Measurements from ENCODE around the gene LBX2.
"Not testable (repeated sequence)": the region's sequence is repeated elsewhere in the genome, so short reads cannot be mapped to it uniquely, and the experiment has no call there.

LBX2 gene

GRCh38 chr2:74503506-74504475, 4.4 kb upstream of the LBX2 start:
- no peak for DNase-seq

- DNase-seq, result peak; percentile 71 to 76
Measured at GRCh38 chr2:74502720-74503505, 3.5 kb upstream of the LBX2 start.

- DNase-seq, result no peak
Measured at GRCh38 chr2:74502147-74502719, 2.8 kb upstream of the LBX2 start.

GRCh38 chr2:74501335-74502071, 2.1 kb upstream of the LBX2 start:
- no peak for DNase-seq

GRCh38 chr2:74500578-74500946, 1.2 kb upstream of the LBX2 start:
- DNase-seq, result no peak

- DNase-seq, result no peak
Measured at GRCh38 chr2:74499940-74500577, 656 bp upstream of the LBX2 start.

- peak; percentile 63 to 68 for DNase-seq
Measured at GRCh38 chr2:74498500-74499266, 720 bp downstream of the LBX2 start.

- peak in 1 of 2 experiments; percentile 63 for DNase-seq
Measured at GRCh38 chr2:74497777-74498499, 1.5 kb downstream of the LBX2 start.

- no peak for DNase-seq
Measured at GRCh38 chr2:74496997-74497776, 2.2 kb downstream of the LBX2 start.

- no peak for DNase-seq
Measured at GRCh38 chr2:74495440-74495839, 4.0 kb downstream of the LBX2 start.

GRCh38 chr2:74493546-74493945, 5.9 kb downstream of the LBX2 start:
- no peak for DNase-seq

- no peak for DNase-seq
Measured at GRCh38 chr2:74491648-74492544, 7.5 kb downstream of the LBX2 start.

GRCh38 chr2:74489906-74490305, 9.5 kb downstream of the LBX2 start:
- DNase-seq, result no peak

- DNase-seq, result no peak
Measured at GRCh38 chr2:74488643-74489481, 10.5 kb downstream of the LBX2 start.

- DNase-seq, result no peak
Measured at GRCh38 chr2:74486141-74486540, 13.3 kb downstream of the LBX2 start.

GRCh38 chr2:74483675-74484164, 15.7 kb downstream of the LBX2 start:
- DNase-seq, result not testable (repeated sequence)

GRCh38 chr2:74482801-74483674, 16.4 kb downstream of the LBX2 start, which contains the start of the genes CCDC142 and TTC31:
Gene CCDC142 (minus strand): TSS chr2:74482998. CDS start chr2:74482837, 161 bp downstream.
Gene TTC31 (plus strand): TSS chr2:74483081. CDS start chr2:74483096, 15 bp downstream.
- peak; percentile 95 to 96 for DNase-seq

All from activated T-cell treated with anti-CD3 and anti-CD28 coated beads, Interleukin-2, amount 50 U/mL, for 48 hours (primary cell).